ENCODE measurements around the gene OSBPL8.
"Not testable (repeated sequence)": the region's sequence is repeated elsewhere in the genome, so short reads cannot be mapped to it uniquely, and the experiment has no call there.

OSBPL8 gene

GRCh38 chr12:76520348-76520747, 39.2 kb downstream of the OSBPL8 start:
- no peak for DNase-seq

DNA sequence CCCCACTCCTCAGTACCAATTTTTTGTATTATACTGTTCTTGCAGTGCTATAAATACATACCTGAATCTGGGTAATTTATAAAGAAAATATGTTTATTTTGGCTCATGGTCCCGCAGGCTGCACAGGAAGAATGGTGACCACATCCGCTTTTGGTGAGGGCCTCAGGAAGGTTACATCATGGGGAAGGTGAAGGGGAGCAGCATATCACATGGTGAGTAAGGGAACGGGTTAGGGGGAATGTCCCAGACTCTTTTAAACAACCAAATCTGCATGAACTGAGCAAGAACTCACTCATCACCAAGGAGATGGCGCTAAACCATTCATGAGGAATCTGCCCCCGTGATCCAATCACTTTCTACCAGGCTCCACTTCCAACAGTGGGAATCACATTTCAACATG, 40.0 kb downstream of the OSBPL8 start:
- no peak for DNase-seq

- DNase-seq: no peak
Measured at GRCh38 chr12:76518699-76519098, 40.9 kb downstream of the OSBPL8 start.

GRCh38 chr12:76515271-76515670, 44.3 kb downstream of the OSBPL8 start:
- DNase-seq: no peak

DNA sequence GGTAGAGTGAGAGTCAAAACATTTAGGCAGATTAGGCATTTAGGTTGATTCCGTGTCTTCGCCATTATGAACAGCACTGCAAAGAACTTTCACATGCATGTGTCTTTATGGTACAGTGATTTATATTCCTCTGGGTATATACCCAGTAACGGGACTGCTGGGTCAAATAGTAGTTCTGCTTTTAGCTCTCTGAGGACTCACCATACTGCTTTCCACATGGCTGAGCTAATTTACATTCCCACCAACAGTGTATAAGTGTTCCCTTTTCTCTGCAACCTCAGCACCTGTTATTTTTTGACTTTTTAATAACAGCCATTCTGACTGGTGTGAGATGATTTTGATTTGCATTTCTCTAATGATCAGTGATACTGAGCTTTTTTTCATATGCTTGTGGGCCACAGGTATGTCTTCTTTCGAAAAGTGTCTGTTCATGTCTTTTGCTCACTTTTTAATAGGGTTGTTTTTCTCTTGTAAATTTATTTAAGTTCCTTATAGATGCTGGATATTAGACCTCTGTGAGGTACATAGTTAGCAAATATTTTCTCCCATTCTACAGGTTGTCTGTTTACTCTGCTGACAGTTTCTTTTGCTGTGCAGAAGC, 48.4 kb downstream of the OSBPL8 start:
- DNase-seq: not testable (repeated sequence)

GRCh38 chr12:76508128-76508980, 51.2 kb downstream of the OSBPL8 start:
- no peak for DNase-seq

DNA sequence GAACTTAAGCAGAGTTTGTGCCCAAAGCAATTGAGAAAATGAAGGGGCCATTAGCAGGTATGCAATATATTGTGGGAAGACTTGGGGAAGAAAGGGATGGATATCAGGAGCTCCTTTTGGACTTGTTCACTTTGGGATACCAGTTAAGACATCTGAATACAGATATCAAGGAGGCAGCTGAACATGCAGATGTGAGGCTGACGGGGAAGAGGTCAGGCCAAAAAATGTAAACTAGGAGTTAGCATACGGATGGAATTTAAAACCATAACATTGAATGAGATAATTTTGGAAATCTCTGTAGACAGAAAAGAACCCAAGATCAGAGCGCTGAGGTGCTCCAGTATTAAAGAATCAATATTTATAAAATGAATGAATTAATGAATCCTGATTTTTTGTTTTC, 53.4 kb downstream of the OSBPL8 start:
- no peak for DNase-seq

DNA sequence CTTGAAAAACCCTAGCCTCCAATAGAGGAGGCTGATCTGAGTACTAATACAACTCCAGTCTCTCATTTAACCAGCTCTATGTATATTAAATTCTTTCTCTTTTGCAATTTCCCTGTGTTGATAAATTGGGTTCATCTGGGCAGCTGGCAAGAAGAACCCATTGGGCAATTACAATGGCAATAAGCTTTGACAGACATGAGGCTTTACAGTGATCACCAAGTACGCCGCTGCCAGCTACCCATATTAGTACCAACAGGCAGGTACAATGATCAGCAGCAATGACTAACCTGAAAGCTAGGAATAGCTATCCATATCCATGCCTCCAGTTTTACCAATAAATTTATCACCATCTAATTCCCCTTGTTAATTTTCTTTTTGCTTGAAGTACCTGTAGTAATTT, 54.5 kb downstream of the OSBPL8 start:
- DNase-seq: no peak

- DNase-seq: no peak
Measured at GRCh38 chr12:76504606-76505005, 55.0 kb downstream of the OSBPL8 start.

- no peak for DNase-seq
Measured at GRCh38 chr12:76503957-76504356, 55.6 kb downstream of the OSBPL8 start.

DNA sequence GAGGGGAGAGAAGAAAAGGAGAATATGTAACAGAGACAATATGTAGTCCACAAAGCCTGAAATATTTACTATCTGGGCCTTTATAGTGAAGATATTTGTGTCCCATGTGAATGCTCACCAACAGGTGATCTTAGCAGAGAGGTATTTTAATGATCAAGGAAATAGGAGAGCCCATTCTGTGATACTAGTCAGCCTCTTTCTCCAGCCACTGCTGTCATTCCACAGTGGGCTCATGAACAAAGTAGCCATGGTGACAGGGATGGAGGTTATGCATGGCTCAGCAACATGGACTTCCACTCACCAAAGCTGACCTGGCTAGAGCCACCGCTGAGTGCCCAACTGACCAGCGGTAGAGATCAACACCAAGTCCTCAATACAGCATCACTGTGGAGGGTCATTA, 58.2 kb downstream of the OSBPL8 start:
- no peak for DNase-seq

- not testable (repeated sequence) for DNase-seq
Measured at GRCh38 chr12:76499136-76499535, 60.4 kb downstream of the OSBPL8 start.

DNA sequence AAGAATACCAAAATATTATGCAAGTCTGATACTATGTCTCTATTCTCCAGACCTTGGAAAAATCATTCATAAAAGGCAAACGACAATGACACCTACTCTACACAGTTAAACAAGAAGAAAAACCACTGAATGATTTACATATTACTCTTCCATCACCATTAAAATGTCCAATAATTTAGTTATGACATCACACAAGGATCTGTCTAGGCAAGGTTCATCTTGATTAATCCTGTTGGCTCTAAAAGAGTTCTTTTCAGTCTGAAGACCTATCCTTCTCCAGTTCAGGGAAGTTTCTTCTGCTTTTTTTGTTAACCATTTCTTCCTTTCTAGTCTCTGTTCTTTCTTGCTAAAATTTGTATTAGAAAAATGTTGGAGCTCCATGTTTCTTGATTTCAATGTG, 64.0 kb downstream of the OSBPL8 start:
- DNase-seq: no peak

GRCh38 chr12:76491292-76491691, 68.3 kb downstream of the OSBPL8 start:
- no peak for DNase-seq

GRCh38 chr12:76490763-76491162, 68.8 kb downstream of the OSBPL8 start:
- no peak for DNase-seq

GRCh38 chr12:76489737-76490136, 69.8 kb downstream of the OSBPL8 start:
- no peak for DNase-seq

DNA sequence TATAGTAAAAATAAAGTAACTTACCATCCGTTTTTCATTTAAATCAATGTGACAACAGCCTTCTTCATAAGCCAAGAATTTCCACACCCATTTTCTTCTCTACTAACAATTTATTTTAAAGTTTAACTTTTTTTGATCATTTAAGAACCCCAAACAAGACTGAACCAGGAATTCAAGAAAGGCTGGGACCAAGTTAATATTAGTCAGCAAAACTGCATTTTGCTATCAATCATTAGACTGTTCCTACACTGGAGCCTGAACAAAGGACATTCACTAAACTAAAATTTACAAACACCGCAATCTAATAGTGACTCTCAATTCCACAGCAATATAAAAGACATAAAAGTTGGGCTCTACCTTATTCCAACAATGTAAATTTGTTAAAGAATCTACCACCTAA, 73.6 kb downstream of the OSBPL8 start:
- DNase-seq: no peak

- no peak for DNase-seq
Measured at GRCh38 chr12:76480796-76481195, 78.8 kb downstream of the OSBPL8 start.

- DNase-seq: no peak
Measured at GRCh38 chr12:76478045-76478444, 81.5 kb downstream of the OSBPL8 start.

DNA sequence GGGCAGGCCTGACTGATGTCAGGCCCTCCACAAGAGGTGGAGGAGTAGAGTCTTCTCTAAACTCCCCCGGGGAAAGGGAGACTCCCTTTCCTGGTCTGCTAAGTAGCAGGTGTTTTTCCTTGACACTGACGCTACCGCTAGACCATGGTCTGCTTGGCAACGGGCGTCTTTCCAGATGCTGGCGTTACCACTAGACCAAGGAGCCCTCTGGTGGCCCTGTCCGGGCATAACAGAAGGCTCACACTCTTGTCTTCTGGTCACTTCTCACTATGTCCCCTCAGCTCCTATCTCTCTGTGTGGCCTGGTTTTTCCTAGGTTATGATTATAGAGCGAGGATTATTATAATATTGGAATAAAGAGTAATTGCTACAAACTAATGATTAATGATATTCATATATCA, 86.7 kb downstream of the OSBPL8 start:
- DNase-seq: not testable (repeated sequence)

DNA sequence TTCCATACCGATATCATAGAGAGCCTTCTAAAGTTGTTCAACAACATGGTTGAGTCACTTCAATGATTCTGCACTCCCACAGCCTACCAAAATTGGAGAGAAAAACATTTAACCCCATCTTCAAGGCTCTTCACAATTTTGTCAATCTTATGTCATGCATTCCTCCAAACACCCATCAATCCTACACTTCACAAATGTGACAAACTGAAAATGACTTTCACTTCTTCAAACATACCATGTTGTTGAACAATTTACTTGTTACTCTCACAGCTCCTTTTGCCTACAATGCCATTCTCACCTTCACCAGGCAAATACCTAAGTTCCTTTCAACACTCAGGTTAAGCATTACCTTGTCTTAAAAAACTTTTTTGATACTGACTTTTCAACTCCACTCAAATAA, 88.0 kb downstream of the OSBPL8 start:
- no peak for DNase-seq

DNA sequence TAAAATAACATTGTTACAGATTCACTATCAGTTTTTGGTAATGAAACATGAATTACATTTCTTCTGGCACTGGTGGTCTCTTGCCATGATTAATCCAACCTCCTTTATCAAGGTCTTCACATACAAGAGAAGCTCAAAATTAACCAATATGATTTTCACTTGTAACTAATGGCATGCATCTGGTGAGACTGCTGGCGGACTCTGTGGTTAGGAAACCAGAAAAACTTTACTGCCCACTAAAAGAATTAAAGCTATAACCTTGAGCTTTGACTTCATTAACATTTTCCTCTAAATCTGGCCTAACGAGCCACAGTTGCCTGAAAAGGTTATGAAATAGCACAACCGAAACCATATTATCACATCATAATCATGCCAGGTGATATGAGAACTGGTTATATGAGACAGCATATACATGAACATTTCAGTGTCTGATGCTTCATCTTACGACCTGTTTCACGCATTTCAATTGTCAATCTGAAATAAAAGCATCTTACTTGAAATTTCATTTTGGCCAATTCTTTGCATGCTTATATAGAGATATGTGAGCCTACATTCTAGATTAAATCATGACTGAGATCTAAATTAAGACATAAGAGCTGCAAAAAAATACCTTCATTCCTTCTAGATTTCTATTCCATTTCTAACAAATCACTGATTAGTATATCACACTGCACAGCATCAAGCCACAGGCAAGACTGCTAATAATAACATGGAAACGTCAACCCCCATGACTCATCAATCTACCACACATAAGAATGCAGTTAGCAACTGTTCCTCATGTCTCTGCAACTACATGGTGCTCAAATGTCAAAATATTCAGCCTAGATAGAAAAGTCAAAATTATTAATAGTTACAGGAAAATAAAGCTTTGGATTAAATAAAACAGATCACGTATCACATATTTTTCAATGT, 89.3 kb downstream of the OSBPL8 start:
- no peak for DNase-seq

- no peak for DNase-seq
Measured at GRCh38 chr12:76464631-76465166, 94.9 kb downstream of the OSBPL8 start.
